K562 (cell line): ENCODE measurements around the gene EIF4G2. TPM values are rescaled to one million over a fixed set of nuclear protein-coding genes. Genes with fewer than 3 reads are reported as not detected.
A peak's percentile ranks its signal among the peaks of the same experiment; 100 is the strongest.

ENCODE experiments used
- CBX8 ChIP-seq: fragments of 200-600 bp; sonication (generic); IDR thresholded peaks from 2 replicates; pipeline ENCODE4 v1.6.1; 2012; ENCODE audit warnings: borderline replicate concordance, mixed run types, low read depth, mild to moderate bottlenecking, moderate library complexity, mixed read lengths, low read length, control low read depth, inconsistent platforms; ENCODE audit not compliant: poor library complexity, severe bottlenecking; ENCODE audit errors: extremely low read depth
- DPF2 ChIP-seq: fragments of 450-650 bp; IDR thresholded peaks from 2 replicates; pipeline ENCODE4 v1.6.1; 2016
- ETV5 ChIP-seq: sonication (generic); formaldehyde crosslinking; IDR thresholded peaks from 2 replicates; pipeline ENCODE4 v1.4.0; 2020; ENCODE audit warnings: low read depth, mild to moderate bottlenecking, missing genetic modification reagents
- MAZ ChIP-seq, 2 experiments: fragments of 450-650 bp in 1 of 2; sonication (generic) in 1 of 2; formaldehyde crosslinking; IDR thresholded peaks in 1 of 2; conservative IDR thresholded peaks in 1 of 2; 2 replicates each; pipeline versions ENCODE4 v1.4.0 to v1.5.0; 2020; ENCODE audit warnings: mild to moderate bottlenecking in 1 of 2, missing genetic modification reagents in 1 of 2
- NR4A1 ChIP-seq, 2 experiments: fragments of 250-450 bp in 1 of 2; fragments of 450-650 bp in 1 of 2; sonication (Bioruptor Pico) in 1 of 2; IDR thresholded peaks; 2 replicates each; pipeline versions ENCODE4 v1.4.0 to v1.6.1; 2016 to 2020; ENCODE audit warnings: mild to moderate bottlenecking in 2 of 2, missing compliant biosample characterization in 1 of 2, missing genetic modification characterization in 1 of 2, moderate library complexity in 1 of 2
- POLR2G ChIP-seq: fragments of 200-400 bp; formaldehyde crosslinking; IDR thresholded peaks from 2 replicates; pipeline ENCODE4 v1.6.1; 2017; ENCODE audit warnings: low read depth, mild to moderate bottlenecking, antibody characterized with exemption, low read length, moderate library complexity
- RBM39 ChIP-seq: fragments of 200-400 bp; formaldehyde crosslinking; optimal IDR thresholded peaks from 2 replicates; pipeline ENCODE3; 2018; ENCODE audit warnings: low read depth, low read length
- SAFB ChIP-seq: fragments of 200-400 bp; formaldehyde crosslinking; IDR thresholded peaks from 2 replicates; pipeline ENCODE4 v1.6.1; 2017; ENCODE audit warnings: low read depth, low read length, borderline replicate concordance
- SAFB2 ChIP-seq: fragments of 200-400 bp; formaldehyde crosslinking; IDR thresholded peaks from 2 replicates; pipeline ENCODE4 v1.6.1; 2018; ENCODE audit warnings: borderline replicate concordance, low read length, low read depth, moderate library complexity; ENCODE audit not compliant: severe bottlenecking
- TCF3 ChIP-seq: sonication (generic); formaldehyde crosslinking; IDR thresholded peaks from 2 replicates; pipeline ENCODE4 v1.4.0; 2020; ENCODE audit warnings: mild to moderate bottlenecking, missing genetic modification reagents
- ZNF165 ChIP-seq: fragments of 250-450 bp; sonication (Bioruptor Pico); IDR thresholded peaks from 2 replicates; pipeline ENCODE4 v1.4.0; 2020; ENCODE audit warnings: borderline replicate concordance
- ZNF395 ChIP-seq: fragments of 200-800 bp; sonication (Bioruptor generic); IDR thresholded peaks from 2 replicates; pipeline ENCODE4 v1.6.1; 2017; ENCODE audit warnings: missing genetic modification characterization, missing compliant biosample characterization
- ZNF740 ChIP-seq, 3 experiments: fragments of 200-800 bp in 1 of 3; sonication (Bioruptor generic) in 1 of 3; sonication (generic) in 1 of 3; formaldehyde crosslinking in 1 of 3; IDR thresholded peaks; 2 replicates each; pipeline versions ENCODE4 v1.6.1 to v1.8.0; 2016 to 2022; ENCODE audit warnings: mild to moderate bottlenecking in 2 of 3, missing compliant biosample characterization in 2 of 3, missing genetic modification characterization in 2 of 3, missing genetic modification reagents in 1 of 3
- polyA plus RNA-seq, 8 experiments: library from polyadenylated mRNA; depleted of rRNA in 4 of 8; stranded (reverse) in 5 of 8; unstranded in 3 of 8; fragments of >200 nt; fragmentation: Nextera tagmentation in 2 of 8; fragmentation: Illumina TruSeq in 1 of 8; extraction: Ambion mirVana in 2 of 8; extraction: Trizol in 1 of 8; gene quantifications; 2 replicates each; pipeline versions ENCODE4 v1.2.1 to v1.2.3, GENCODE V29; 2011 to 2014; ENCODE audit warnings: inconsistent platforms in 1 of 8, missing spikeins in 1 of 8
- total RNA-seq, 7 experiments: library from RNA; depleted of rRNA in 6 of 7; stranded (reverse); fragments of >200 nt in 6 of 7; fragmentation: Illumina TruSeq in 2 of 7; extraction: Trizol in 2 of 7; gene quantifications; 2 replicates each; pipeline versions ENCODE4 v1.2.1 to v1.2.3, GENCODE V29; 2011 to 2021; ENCODE audit warnings: low replicate concordance in 1 of 7
- TF ChIP-seq, protein P1 (sequence below): fragments of 200-800 bp; sonication (Bioruptor generic); IDR thresholded peaks from 2 replicates; pipeline ENCODE4 v1.6.1; 2016; ENCODE audit warnings: missing genetic modification characterization, missing compliant biosample characterization
- TF ChIP-seq, protein P2 (sequence below): sonication (generic); formaldehyde crosslinking; IDR thresholded peaks from 2 replicates; pipeline ENCODE4 v1.8.0; 2022; ENCODE audit warnings: mild to moderate bottlenecking, missing genetic modification reagents

The EIF4G2 gene
- total and polyA plus RNA-seq, 9 of the 15 experiments (the other 6 are each of a cell fraction or from before 2014, with no cell fraction given), result 206 to 790 (median 646) TPM

DNA sequence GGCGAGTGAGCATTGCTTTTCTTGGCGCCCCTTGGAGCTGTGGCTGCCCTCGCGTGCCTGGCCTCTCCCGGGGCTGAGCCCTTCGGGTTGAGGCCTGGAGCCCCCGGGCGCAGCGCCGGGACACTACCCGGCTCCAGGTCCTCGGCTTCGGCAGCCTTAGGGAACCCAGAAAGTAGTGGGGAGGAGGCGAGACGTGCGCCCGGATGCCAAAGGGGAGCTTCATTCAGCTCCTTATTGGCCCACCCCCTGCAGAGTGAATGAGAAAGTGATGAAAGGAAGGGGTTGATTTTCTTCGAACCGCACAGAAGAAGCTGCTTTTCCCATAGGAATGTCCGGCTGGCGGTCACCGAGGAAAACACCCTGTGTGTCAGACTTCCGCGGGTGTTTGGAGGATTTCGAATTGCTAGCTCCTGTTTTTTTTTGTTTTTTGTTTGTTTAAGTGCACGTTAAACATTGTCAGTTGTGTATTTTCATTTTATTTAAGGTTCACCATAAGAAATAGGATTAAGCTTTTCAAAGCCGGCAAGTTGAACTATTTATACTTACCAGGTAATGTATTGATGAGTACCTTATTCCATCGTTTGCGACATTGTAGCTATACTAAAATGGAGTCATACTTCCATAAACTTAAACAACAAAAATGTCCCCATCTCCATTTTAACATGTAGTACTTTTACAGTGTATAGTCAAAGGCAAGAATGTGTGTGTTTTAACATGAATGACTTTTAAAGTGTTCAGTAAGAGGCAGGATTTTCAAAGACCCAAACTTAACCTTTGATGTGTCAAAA is 841 bp upstream of the EIF4G2 start (continued):
- no peak for TF ChIP-seq SAFB2
- no peak for TF ChIP-seq DPF2
- TF ChIP-seq, protein P1, sequence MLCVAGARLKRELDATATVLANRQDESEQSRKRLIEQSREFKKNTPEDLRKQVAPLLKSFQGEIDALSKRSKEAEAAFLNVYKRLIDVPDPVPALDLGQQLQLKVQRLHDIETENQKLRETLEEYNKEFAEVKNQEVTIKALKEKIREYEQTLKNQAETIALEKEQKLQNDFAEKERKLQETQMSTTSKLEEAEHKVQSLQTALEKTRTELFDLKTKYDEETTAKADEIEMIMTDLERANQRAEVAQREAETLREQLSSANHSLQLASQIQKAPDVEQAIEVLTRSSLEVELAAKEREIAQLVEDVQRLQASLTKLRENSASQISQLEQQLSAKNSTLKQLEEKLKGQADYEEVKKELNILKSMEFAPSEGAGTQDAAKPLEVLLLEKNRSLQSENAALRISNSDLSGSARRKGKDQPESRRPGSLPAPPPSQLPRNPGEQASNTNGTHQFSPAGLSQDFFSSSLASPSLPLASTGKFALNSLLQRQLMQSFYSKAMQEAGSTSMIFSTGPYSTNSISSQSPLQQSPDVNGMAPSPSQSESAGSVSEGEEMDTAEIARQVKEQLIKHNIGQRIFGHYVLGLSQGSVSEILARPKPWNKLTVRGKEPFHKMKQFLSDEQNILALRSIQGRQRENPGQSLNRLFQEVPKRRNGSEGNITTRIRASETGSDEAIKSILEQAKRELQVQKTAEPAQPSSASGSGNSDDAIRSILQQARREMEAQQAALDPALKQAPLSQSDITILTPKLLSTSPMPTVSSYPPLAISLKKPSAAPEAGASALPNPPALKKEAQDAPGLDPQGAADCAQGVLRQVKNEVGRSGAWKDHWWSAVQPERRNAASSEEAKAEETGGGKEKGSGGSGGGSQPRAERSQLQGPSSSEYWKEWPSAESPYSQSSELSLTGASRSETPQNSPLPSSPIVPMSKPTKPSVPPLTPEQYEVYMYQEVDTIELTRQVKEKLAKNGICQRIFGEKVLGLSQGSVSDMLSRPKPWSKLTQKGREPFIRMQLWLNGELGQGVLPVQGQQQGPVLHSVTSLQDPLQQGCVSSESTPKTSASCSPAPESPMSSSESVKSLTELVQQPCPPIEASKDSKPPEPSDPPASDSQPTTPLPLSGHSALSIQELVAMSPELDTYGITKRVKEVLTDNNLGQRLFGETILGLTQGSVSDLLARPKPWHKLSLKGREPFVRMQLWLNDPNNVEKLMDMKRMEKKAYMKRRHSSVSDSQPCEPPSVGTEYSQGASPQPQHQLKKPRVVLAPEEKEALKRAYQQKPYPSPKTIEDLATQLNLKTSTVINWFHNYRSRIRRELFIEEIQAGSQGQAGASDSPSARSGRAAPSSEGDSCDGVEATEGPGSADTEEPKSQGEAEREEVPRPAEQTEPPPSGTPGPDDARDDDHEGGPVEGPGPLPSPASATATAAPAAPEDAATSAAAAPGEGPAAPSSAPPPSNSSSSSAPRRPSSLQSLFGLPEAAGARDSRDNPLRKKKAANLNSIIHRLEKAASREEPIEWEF (CRISPR knock-in tag), result no peak
- no peak for TF ChIP-seq ZNF165 (CRISPR knock-in tag)
- no peak for TF ChIP-seq RBM39
- TF ChIP-seq TCF3 (CRISPR knock-in tag), result no peak
- TF ChIP-seq ZNF740 (CRISPR knock-in tag; IDR thresholded peaks at IDR 0.05), result no peak
- TF ChIP-seq ZNF740 (tag; IDR thresholded peaks at IDR 0.05), result no peak
- no peak for TF ChIP-seq SAFB
- TF ChIP-seq ZNF395 (CRISPR knock-in tag), result no peak
- no peak for TF ChIP-seq CBX8
- TF ChIP-seq POLR2G, result no peak
- TF ChIP-seq MAZ (CRISPR knock-in tag; conservative IDR thresholded peaks at IDR 0.05 in 1 of 2, IDR thresholded peaks at IDR 0.05 in 1 of 2), result peak in 1 of 2 experiments; percentile 21; a peak in 3 of 4 replicates
- TF ChIP-seq, protein P2, sequence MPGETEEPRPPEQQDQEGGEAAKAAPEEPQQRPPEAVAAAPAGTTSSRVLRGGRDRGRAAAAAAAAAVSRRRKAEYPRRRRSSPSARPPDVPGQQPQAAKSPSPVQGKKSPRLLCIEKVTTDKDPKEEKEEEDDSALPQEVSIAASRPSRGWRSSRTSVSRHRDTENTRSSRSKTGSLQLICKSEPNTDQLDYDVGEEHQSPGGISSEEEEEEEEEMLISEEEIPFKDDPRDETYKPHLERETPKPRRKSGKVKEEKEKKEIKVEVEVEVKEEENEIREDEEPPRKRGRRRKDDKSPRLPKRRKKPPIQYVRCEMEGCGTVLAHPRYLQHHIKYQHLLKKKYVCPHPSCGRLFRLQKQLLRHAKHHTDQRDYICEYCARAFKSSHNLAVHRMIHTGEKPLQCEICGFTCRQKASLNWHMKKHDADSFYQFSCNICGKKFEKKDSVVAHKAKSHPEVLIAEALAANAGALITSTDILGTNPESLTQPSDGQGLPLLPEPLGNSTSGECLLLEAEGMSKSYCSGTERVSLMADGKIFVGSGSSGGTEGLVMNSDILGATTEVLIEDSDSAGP (CRISPR knock-in tag), result no peak
- TF ChIP-seq ETV5 (CRISPR knock-in tag), result 0 out of 2 replicates have a peak, but pooled peaks have one; percentile 28
- TF ChIP-seq NR4A1 (CRISPR knock-in tag; IDR thresholded peaks at IDR 0.05), result no peak
- TF ChIP-seq NR4A1 (tag; IDR thresholded peaks at IDR 0.05), result peak; percentile 20; the same call in 1 of the 2 replicates
